GM18909 (cell line): ENCODE data around the gene ENPEP.
A peak's percentile ranks its signal among the peaks of the same experiment; 100 is the strongest.

Source experiments
- ATAC-seq: cut with Tn5 transposase; IDR thresholded peaks from one replicate; pipeline ENCODE4 v1.9.1; 2021; ENCODE audit warnings: mild to moderate bottlenecking; ENCODE audit not compliant: unreplicated experiment, poor library complexity

Gene ENPEP

DNA sequence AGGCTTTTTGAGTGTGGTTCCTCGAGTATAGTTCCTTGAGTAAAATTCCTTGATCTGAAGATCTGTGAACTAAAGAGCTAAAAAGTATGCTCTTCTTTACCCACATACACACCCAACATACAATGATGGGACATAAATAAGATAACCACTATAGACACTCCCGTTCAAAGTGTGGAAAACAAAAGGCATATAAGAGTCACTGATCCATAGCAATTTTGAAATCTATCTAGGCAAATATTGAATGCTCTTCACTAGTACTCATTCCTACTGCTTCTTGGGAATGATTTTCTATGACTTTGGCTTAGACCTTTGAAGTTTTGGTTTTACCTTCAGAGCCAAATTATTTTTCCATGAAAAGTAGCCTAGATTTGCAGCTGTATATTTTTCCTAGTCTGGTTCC lies 120.5 kb downstream of the ENPEP start:
- ATAC-seq = no peak

- no peak for ATAC-seq
These were observed 121.6 kb downstream of the ENPEP start for GRCh38 chr4:110597582-110597981.

DNA sequence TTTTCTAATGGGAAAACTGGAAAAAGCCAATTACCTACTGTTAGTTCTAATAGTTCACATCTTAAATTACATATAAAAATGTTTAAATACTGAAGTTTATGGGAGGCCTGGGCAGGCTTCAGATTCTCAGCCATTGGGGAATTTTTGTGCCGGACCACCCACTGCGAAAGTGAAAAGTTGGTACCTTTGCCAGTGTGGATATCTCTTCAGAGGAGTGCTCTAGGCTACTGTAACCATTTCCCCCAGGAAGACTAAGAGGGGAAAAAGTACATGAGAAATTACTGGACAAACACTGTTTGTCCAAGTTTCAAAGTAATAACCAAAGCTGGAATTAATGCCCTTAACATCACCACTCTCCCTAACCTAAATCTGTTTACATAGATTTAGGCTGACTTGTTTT lies 126.1 kb downstream of the ENPEP start:
- no peak for ATAC-seq

DNA sequence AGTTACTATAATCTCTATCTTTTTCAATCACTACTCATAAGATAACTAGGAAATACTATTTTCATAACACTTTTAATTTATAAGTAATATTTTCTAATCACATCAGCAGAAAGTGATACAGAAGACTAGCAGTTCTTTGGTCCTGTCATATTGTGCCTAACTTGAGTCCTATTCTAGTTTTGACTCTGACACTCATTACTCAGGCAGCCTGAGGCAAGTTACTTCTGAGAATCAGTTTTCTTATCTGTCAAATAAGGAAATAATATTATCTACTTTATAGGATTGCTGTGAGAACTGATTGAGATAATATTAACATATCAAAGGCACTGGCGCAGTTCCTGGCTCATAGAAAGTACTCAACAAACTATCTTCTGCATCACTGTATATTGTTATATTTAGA lies 129.1 kb downstream of the ENPEP start:
- ATAC-seq = no peak

- ATAC-seq = no peak
These were observed 133.2 kb downstream of the ENPEP start for GRCh38 chr4:110609044-110609750.

GRCh38 chr4:110610620-110610939 lies 134.6 kb downstream of the ENPEP start:
- ATAC-seq = peak; percentile 5

GRCh38 chr4:110610940-110611831 lies 135.2 kb downstream of the ENPEP start:
- ATAC-seq = peak; percentile 90

DNA sequence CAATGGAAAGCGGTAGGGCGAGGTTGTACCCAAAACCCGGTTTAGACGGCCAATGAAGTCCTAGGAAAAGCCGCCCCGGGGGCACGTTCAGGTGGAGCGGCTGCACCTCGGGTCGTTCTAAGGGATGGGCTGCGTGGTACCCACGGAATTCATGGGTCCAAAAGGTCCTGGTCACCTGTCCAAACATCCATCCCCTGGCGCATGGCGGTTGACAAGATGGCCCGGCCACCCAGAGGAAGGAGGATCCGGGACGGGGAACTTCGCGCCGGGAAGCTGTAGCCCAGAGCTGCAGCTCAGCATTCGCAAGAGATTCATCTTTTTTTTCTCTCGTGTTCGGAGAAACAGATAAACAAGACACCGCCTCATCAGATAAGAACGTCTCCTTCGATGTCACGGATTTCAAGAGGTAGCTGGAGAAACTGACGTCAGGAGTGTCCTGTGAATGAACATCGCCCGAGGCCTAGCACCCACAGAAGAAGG lies 136.1 kb downstream of the ENPEP start:
- ATAC-seq = no peak

GRCh38 chr4:110612631-110613269 lies 136.8 kb downstream of the ENPEP start:
- no peak for ATAC-seq

GRCh38 chr4:110613745-110614144 lies 137.8 kb downstream of the ENPEP start:
- ATAC-seq = no peak

DNA sequence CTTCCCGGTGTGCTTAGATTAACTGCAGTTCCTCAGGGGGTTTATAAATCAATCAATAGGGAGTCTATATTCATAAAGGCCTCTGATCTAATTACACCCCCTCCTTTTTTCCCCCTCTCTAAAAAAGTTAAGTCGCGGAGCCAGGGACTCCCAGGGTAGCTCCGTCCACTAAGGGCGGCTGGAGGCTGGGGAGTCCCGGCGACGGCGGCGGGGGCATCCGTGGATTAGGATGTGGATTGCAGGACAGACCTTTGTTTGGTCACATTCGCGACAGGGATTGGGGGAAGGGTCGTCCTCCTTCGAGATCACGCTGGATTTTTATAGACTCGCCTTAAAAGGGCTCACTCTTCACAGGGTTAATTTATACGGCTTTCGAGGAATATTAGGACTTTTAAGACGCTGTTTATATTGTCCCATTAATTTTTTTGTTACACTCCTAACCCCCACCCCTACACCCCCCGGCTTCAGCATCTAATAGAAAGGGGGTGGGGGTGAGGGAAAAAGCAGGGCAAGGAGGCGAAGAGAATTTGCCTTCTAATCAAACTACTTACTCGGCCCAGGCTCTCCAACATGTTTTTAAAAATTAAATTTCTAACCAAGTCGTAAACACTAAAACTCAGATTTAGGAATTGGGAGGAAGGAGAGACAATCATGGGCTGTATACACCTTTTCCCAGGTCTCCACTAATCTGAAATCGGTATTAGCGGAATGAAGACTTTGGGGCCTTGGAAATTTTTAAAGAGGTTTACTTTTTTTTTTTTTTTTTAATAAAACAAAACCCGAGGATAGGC lies 138.4 kb downstream of the ENPEP start:
- ATAC-seq = no peak
